Fibroblast of lung (primary cell): Measurements from ENCODE around the gene IGBP1. TPM values are rescaled to one million over a fixed set of nuclear protein-coding genes. Genes with fewer than 3 reads are reported as not detected.

ENCODE experiments used
- DNase-seq, 2 donors: peaks; one replicate each; pipeline versions ENCODE4 v3.0.0 to v3.0.0-alpha.2; 2010; ENCODE audit warnings: low read depth in 2 of 2
- H2AFZ ChIP-seq: 2 replicates; pipeline ENCODE4 v1.5.1; 2012; ENCODE audit warnings: low read length, control low read depth, inconsistent platforms
- H3K27ac ChIP-seq: 2 replicates; pipeline ENCODE4 v1.5.1; 2011; ENCODE audit warnings: low read length, control low read depth; ENCODE audit not compliant: insufficient read depth
- H3K27me3 ChIP-seq: 2 replicates; pipeline ENCODE4 v1.5.1; 2011; ENCODE audit warnings: mild to moderate bottlenecking, low read length; ENCODE audit not compliant: control insufficient read depth, insufficient read depth
- H3K36me3 ChIP-seq: 2 replicates; pipeline ENCODE4 v1.5.1; 2011; ENCODE audit warnings: low read length; ENCODE audit not compliant: control insufficient read depth, insufficient read depth
- H3K4me1 ChIP-seq: 2 replicates; pipeline ENCODE4 v1.5.1; 2011; ENCODE audit warnings: low read length; ENCODE audit not compliant: control insufficient read depth, insufficient read depth; ENCODE audit errors: extremely low read depth
- H3K4me2 ChIP-seq: 2 replicates; pipeline ENCODE4 v1.5.1; 2011; ENCODE audit warnings: low read length, control low read depth; ENCODE audit not compliant: insufficient read depth; ENCODE audit errors: extremely low read depth
- H3K4me3 ChIP-seq, 4 experiments: fragments of 200-600 bp in 1 of 4; sonication (generic) in 1 of 4; replicated peaks in 1 of 4; 2 replicates each; pipeline ENCODE4 v1.5.1; 2011 to 2016; ENCODE audit warnings: low read length in 4 of 4, low read depth in 3 of 4, mild to moderate bottlenecking in 3 of 4, control low read depth in 2 of 4, inconsistent platforms in 1 of 4, mixed read lengths in 1 of 4; ENCODE audit not compliant: insufficient read depth in 1 of 4; ENCODE audit errors: control extremely low read depth in 1 of 4
- H3K79me2 ChIP-seq: 2 replicates; pipeline ENCODE4 v1.5.1; 2012; ENCODE audit warnings: mild to moderate bottlenecking, low read length, inconsistent platforms; ENCODE audit not compliant: control insufficient read depth, insufficient read depth
- H3K9ac ChIP-seq: 2 replicates; pipeline ENCODE4 v1.5.1; 2011; ENCODE audit warnings: mild to moderate bottlenecking, low read length, control low read depth; ENCODE audit not compliant: insufficient read depth
- H3K9me3 ChIP-seq: 2 replicates; pipeline ENCODE4 v1.5.1; 2012; ENCODE audit warnings: low read depth, low read length; ENCODE audit not compliant: control insufficient read depth, insufficient read depth
- H4K20me1 ChIP-seq: 2 replicates; pipeline ENCODE4 v1.5.1; 2011; ENCODE audit warnings: low read length; ENCODE audit not compliant: control insufficient read depth, insufficient read depth; ENCODE audit errors: extremely low read depth
- EZH2 ChIP-seq: IDR thresholded peaks from 2 replicates; pipeline ENCODE4 v1.5.1; 2012; ENCODE audit warnings: low read length, control low read depth, mild to moderate bottlenecking; ENCODE audit errors: missing control alignments
- polyA plus RNA-seq, 2 donors: library from polyadenylated mRNA; depleted of rRNA in 1 of 2; stranded (reverse) in 1 of 2; unstranded in 1 of 2; fragments of >200 nt; gene quantifications; 2 replicates each; pipeline ENCODE4 v1.2.1, GENCODE V29; 2011 to 2012; ENCODE audit warnings: missing spikeins in 1 of 2
- total RNA-seq: library from RNA; depleted of rRNA; stranded (reverse); fragments of >200 nt; gene quantifications from 2 replicates; pipeline ENCODE4 v1.2.1, GENCODE V29; 2014
- TF ChIP-seq, protein P1 (sequence below), 2 donors: IDR thresholded peaks in 1 of 2; conservative IDR thresholded peaks in 1 of 2; 1 replicate in 1 of 2; 2 replicates in 1 of 2; pipeline ENCODE4 v1.5.1; 2011 to 2012; ENCODE audit warnings: low read length in 2 of 2, control low read depth in 1 of 2, inconsistent platforms in 1 of 2, low read depth in 1 of 2, mild to moderate bottlenecking in 1 of 2

IGBP1 gene
- total and polyA plus RNA-seq, 2 donors (not counting 1 experiment from before 2014, with no cell fraction given) = 67.2 to 81.1 TPM

DNA sequence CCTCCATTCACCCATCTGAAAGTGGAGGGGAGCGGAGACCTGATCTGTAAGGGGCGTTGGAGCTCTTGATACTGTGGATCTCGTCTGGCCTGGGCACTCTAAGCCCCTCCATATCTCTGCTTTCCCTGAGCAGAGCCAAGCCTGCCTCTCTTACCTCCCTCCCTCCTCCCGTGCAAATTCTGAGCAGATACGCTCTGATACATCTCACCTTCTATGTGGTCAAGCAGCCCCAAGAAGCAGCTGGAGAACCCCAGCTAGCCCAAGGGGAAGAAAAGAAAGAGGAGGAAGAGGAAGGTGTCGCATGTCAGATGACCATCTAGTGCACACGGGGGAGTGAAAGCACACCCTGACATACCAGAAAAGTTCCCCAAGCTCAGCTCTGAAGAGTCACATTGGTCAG lies 42.1 kb downstream of the IGBP1 start:
- Histone ChIP-seq H3K9ac (no peak overlapping the region), H3K36me3 (no peaks in the 10 kb centered on the region), H3K79me2 (no peaks in the 10 kb centered on the region), H3K4me1 (no peaks in the 10 kb centered on the region), H2AFZ (no peak overlapping the region), H3K9me3 (no peaks in the 10 kb centered on the region), H3K4me3 (no peak overlapping the region), H3K4me2 (no peak overlapping the region), H4K20me1 (no peaks in the 10 kb centered on the region), H3K27me3 (no peaks in the 10 kb centered on the region), H3K27ac (no peak overlapping the region)
- no peak for DNase-seq
- no peak for TF ChIP-seq EZH2
- TF ChIP-seq, protein P1, sequence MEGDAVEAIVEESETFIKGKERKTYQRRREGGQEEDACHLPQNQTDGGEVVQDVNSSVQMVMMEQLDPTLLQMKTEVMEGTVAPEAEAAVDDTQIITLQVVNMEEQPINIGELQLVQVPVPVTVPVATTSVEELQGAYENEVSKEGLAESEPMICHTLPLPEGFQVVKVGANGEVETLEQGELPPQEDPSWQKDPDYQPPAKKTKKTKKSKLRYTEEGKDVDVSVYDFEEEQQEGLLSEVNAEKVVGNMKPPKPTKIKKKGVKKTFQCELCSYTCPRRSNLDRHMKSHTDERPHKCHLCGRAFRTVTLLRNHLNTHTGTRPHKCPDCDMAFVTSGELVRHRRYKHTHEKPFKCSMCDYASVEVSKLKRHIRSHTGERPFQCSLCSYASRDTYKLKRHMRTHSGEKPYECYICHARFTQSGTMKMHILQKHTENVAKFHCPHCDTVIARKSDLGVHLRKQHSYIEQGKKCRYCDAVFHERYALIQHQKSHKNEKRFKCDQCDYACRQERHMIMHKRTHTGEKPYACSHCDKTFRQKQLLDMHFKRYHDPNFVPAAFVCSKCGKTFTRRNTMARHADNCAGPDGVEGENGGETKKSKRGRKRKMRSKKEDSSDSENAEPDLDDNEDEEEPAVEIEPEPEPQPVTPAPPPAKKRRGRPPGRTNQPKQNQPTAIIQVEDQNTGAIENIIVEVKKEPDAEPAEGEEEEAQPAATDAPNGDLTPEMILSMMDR (conservative IDR thresholded peaks at IDR 0.05 in 1 of 2, IDR thresholded peaks at IDR 0.05 in 1 of 2; ENCODE audit: low read depth in 1 of 2, low read length in 2 of 2) = no peak

DNA sequence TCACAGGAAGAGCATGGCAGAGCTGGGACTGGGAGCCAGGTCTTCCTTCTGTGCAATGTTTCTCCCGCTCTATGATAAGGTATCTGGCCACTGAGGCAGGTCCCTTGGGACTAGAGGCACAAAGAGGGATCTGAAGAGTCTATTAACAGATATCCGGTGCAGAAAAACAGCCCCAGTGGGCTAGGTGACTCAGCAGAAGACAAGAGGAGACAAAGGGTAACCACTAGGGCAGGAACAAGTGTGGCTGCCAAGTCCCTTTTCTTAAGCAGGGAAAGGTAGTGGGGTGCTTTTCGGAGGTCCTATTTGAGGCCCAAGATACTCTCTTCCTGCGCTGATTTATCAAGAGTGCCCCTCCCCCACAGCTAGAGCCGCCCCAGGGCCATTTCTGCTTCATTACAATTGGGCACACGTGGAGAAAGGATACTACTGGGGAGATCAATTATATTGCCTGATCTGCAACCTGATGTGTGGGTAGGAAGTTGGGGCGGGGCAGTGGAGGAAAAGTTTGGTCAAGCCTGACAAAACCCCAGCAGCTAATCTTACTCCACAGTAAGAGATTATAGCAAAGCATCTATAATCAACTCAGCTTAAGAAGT lies 43.8 kb downstream of the IGBP1 start, which contains the start of gene DGAT2L6:
Gene DGAT2L6 (plus strand): TSS at position 546 of the 596 bp plus-strand sequence. CDS start 100 bp downstream, outside the sequence.
- Histone ChIP-seq H3K36me3 (no peaks in the 10 kb centered on the region), H3K27ac (no peak within 1 kb of the TSS), H3K4me3 (no peak within 1 kb of the TSS), H2AFZ (no peak within 1 kb of the TSS), H3K27me3 (no peaks in the 10 kb centered on the region), H3K9me3 (no peaks in the 10 kb centered on the region), H3K79me2 (no peaks in the 10 kb centered on the region), H3K9ac (no peak within 1 kb of the TSS), H4K20me1 (no peaks in the 10 kb centered on the region), H3K4me1 (no peaks in the 10 kb centered on the region), H3K4me2 (no peak within 1 kb of the TSS)
- peak in 1 of 2 donors; percentile 14 for DNase-seq
- no peak for TF ChIP-seq EZH2
- TF ChIP-seq, protein P1 (conservative IDR thresholded peaks at IDR 0.05 in 1 of 2, IDR thresholded peaks at IDR 0.05 in 1 of 2; ENCODE audit: low read depth in 1 of 2, low read length in 2 of 2) = no peak

DNA sequence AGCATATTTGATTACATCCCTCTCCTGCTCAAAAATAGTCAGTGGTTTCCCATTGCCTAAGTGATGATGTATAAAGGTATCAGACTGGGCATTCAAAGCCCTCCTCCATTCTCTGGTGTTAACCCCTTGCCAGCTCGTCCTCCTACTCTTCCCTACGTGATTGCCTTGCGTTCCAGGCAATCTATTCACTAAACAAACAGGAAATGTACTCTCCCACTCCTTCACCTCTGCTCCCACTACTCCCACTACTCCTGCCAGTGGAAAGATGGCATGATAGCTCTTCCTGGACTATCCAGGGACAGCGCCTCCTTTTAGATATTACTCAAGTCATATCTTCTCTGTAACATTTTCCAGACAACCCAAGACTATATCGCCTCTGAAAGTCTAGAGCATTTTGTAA lies 49.8 kb downstream of the IGBP1 start:
- H3K9ac ChIP-seq = no peak overlapping the region
- H2AFZ ChIP-seq = no peak overlapping the region
- H3K79me2 ChIP-seq = no peaks in the 10 kb centered on the region
- H4K20me1 ChIP-seq = no peaks in the 10 kb centered on the region
- TF ChIP-seq EZH2 = no peak
- TF ChIP-seq, protein P1 (conservative IDR thresholded peaks at IDR 0.05 in 1 of 2, IDR thresholded peaks at IDR 0.05 in 1 of 2; ENCODE audit: low read depth in 1 of 2, low read length in 2 of 2) = no peak
- H3K4me1 ChIP-seq = no peaks in the 10 kb centered on the region
- no peak overlapping the region for H3K27ac ChIP-seq
- no peak overlapping the region for H3K4me3 ChIP-seq
- no peaks in the 10 kb centered on the region for H3K36me3 ChIP-seq
- no peaks in the 10 kb centered on the region for H3K9me3 ChIP-seq
- H3K4me2 ChIP-seq = no peak overlapping the region
- H3K27me3 ChIP-seq = no peaks in the 10 kb centered on the region
- DNase-seq = peak in 1 of 2 donors; percentile 27
